HG03558 (cell line): Measurements from ENCODE around the gene ABHD16B.
"Not testable (repeated sequence)": the region's sequence is repeated elsewhere in the genome, so short reads cannot be mapped to it uniquely, and the experiment has no call there.

ENCODE experiments used
- ATAC-seq: cut with Tn5 transposase; IDR thresholded peaks from one replicate; pipeline ENCODE4 v1.9.1; 2021; ENCODE audit warnings: moderate number of reproducible peaks; ENCODE audit not compliant: unreplicated experiment; ENCODE audit errors: extremely low read depth

The ABHD16B gene

GRCh38 chr20:63854069-63854765 is 7.1 kb upstream of the ABHD16B start:
- ATAC-seq: no peak

DNA sequence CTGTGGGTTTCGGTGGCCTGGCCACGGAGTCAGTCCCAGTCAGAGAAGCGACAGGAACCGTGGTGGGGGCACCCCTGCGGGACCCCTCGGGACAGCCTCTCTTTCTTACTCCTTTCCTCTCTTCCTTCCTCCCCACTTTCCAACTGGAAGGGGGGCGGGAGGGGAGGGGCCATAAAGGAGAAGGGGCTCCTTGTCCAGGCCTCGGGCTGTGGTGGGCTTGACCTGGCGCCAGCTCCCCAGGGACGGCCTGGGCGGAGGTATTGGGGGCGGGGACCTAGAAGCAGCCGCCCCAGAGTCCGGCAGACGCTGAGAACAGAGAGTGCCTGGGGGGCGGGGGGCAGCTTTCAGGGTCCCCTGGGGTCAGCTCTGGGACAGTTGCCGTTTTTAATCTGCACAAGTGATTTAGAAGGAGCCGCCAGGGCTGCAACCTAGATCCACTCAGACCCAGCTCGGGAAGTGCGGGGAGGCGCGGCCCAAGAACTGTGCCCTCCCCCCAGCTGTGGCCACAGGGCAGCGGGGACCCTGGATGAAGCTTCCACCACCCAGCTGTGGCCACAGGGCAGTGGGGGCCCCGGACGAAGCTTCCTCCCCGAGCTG is 6.4 kb upstream of the ABHD16B start:
- ATAC-seq: no peak

DNA sequence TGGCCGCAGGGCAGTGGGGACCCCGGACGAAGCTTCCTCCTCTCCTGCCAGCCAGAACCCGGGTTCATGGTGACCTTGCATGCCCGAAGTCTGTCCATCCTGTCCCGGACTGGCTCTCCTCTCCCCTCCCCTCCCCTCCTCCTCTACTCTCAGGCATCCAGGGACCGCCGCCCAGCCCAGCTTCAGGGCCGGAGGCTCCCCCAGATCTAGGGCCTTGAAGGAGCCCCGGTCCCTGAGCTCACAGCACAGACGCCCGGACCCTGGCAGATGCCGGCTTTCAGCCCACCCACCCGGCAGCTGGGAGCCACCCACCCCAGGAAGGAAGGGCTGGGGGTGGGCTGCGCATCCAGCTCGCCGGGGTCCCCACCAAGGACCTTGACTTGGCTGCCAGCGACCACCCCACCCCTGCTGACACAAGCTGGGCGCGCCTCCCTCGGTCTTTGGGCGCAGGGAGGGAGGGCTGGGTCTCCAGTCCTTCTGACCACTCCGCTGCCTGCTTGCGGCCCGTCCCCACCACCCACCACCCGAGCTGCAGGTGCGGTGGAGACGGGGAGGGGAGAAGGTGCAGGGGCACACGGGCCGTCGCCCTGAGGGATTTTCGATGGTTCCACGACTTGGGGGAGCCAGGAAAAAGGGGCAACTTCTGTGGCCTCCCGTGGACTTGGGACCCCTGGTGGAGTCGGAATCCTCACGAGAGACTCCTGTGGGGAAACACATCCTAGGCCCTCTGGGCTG is 5.8 kb upstream of the ABHD16B start:
- ATAC-seq: no peak

DNA sequence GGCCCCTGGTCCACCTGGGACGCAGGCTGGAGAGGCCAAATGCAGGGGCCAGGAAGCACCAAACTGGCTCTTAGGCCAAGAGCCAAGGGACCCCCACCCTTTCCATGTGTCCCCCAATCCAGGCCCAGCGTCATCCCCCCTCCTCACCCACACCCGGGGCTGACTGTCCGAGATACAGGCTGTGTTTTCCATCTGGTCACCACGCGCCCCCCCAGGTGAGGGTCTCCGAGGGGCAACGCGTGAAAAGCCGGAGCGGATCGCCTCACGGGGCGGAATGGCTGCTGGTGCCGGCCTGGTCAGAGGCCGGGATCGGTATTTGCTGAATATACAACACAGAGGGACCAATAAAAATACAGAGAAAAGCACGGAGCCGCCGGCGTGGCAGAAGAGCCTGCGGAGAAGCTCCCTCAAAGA is 5.2 kb upstream of the ABHD16B start:
- no peak for ATAC-seq

- ATAC-seq: no peak
Measured at GRCh38 chr20:63857764-63858392, 3.4 kb upstream of the ABHD16B start.

GRCh38 chr20:63858393-63859165 is 2.7 kb upstream of the ABHD16B start:
- ATAC-seq: no peak

DNA sequence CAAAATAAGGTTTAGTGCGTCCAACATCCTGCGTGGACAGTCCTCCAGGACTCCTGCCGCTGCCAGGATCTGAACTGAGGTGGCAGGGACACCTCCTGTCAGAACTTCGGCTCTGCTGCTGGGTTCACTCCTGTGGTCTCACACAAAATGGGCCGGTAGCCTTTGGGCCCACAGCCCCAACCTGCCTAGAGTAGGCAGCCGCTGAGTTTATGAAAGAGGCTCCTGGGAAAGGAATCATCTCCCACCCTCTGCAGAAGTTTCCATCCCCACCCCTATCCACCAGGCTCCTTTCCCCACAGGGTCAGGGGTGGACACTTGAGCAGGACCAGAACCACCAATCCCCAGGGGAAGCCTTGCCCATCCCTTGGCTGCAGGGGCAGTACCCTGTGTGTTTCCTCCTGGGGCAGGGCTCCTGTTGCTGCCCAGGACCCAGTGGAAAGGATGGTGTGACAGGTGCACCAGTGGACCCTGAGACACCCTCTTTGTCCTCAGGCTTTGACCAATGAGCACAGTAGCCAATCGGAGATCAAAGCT is 2.1 kb upstream of the ABHD16B start:
- ATAC-seq: no peak

DNA sequence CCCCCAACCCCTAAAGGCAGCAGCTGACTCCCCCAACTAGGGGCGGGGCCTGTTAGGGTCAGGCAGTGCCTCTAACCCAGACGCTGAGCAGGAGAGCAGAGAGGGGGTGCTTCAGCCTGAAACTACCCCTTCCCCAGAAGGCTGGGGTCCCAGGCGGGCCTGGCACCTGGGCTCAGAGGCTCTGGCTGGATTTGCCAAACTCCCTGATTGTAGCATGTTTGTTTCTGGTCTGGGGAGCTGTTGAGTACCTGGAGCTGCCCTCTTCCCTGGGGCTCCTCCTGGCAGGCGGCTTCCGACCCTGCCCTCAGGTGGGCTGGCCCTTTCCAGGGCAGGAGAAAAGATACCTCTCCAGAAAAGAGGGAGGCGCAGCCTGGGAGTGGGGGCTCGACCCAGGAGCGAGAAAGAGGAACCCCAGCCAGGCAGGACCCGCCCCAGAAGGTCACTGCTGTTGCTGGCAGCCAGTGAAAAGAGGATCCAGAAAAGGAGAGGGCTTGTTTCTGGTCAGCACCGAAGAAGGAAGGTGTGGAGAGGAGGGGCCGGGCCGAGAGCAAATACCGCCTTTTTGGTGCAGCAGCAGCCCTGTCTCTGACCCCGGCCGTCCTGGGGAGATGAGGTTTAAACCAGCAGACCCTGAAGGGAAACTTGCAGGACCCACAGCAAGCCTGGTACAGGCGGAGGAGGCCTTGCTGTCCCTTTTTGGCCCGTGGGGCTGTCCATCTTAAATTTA is 810 bp upstream of the ABHD16B start:
- no peak for ATAC-seq

DNA sequence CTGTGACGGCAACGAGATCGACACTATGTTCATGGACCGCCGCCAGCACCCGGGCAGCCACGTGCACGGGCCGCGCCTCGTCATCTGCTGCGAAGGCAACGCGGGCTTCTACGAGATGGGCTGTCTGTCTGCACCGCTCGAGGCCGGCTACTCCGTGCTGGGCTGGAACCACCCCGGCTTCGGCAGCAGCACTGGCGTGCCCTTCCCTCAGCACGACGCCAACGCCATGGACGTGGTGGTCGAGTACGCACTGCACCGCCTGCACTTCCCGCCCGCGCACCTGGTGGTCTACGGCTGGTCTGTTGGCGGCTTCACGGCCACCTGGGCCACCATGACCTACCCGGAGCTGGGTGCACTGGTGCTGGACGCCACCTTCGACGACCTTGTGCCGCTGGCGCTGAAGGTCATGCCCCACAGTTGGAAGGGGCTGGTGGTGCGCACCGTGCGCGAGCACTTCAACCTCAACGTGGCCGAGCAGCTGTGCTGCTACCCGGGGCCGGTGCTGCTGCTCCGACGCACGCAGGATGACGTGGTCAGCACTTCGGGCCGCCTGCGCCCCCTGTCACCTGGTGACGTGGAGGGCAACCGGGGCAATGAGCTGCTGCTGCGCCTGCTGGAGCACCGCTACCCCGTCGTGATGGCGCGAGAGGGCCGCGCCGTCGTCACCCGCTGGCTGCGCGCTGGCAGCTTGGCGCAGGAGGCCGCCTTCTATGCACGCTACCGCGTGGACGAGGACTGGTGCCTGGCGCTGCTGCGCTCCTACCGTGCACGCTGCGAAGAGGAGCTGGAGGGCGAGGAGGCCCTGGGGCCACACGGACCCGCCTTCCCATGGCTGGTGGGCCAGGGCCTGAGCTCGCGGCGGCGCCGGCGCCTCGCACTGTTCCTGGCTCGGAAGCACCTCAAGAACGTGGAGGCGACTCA is 943 bp downstream of the ABHD16B start:
- no peak for ATAC-seq

- no peak for ATAC-seq
Measured at GRCh38 chr20:63863021-63863797, 1.9 kb downstream of the ABHD16B start.

- peak; percentile 33 for ATAC-seq
Measured at GRCh38 chr20:63863798-63864544, 2.7 kb downstream of the ABHD16B start.

- ATAC-seq: no peak
Measured at GRCh38 chr20:63864545-63864977, 3.3 kb downstream of the ABHD16B start.

DNA sequence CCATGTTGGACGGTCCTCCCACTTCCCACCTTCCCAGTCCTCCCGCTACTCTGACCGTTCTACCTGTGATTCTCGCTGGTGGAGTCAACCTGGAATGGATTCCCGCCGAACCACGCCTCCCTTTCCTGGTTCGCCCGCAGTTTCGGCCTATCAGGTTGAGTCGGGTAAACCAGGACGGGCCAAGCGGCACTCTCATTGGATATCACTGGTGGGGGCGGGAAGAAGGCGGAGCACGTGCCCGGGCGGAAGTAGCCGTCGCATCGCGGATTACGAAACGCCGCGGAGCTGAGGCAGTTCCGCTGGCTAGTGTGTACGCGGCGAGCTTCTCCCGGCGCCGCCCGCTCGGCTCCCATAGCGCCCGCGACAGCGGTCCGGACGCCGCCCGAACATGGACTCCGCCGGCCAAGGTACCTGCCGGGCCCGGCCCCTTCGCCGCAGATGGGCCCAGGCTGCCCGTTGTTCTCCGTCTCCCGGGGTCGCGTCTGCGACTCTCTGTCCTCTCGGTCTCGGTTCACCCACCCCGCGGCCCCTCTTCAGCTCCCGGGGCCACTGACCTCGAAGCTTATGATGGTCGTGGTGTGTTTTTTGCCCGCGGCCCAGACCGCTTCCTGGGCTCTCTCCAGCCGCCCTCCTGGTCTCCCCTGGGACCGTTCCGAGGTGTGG is 3.8 kb downstream of the ABHD16B start, which contains the start of gene TPD52L2:
TPD52L2 (plus strand) TSS at position 293 of the 663 bp plus-strand sequence; CDS start at position 389, 96 bp downstream.
- peak; percentile 51 for ATAC-seq

DNA sequence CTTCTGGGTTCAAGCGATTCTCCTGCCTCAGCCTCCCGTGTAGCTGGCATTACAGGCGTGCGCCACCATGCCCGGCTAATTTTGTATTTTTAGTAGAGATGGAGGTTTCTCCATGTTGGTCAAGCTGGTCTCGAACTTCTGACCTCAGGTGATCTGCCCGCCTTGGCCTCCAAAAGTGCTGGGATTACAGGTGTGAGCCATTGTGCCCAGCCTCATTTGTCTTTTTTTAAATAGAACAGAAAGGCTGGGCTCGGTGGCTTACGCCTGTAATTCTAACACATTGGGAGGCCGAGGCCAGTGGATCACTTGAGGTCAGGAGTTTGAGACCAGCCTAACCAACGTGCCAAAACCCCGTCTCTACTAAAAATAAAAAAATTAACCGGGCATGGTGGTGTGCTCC is 5.7 kb downstream of the ABHD16B start:
- not testable (repeated sequence) for ATAC-seq

GRCh38 chr20:63868264-63868663 is 7.0 kb downstream of the ABHD16B start:
- ATAC-seq: no peak

GRCh38 chr20:63873477-63873971 is 12.2 kb downstream of the ABHD16B start:
- no peak for ATAC-seq
